ENCODE measurements around the gene S1PR4.
"Not testable (repeated sequence)": the region's sequence is repeated elsewhere in the genome, so short reads cannot be mapped to it uniquely, and the experiment has no call there.

Gene S1PR4

DNA sequence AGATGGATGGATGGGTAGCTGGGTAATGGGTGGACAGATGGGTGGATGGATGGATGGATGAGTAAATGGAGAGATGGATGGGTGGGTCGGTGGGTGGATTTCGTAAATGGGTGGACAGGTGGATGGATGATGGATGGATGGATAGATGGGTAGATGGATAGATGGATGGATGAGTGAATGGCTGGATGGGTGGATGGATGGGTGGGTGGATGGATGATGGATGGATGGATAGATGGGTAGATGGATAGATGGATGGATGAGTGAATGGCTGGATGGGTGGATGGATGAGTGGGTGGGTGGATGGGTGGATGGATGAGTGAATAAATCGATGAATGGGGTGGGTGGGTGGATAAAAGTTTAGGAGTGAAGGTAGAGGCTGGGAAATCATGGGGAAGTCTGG is 24.1 kb upstream of the S1PR4 start:
- not testable (repeated sequence) for H3K9me3 ChIP-seq (ENCODE audit: control insufficient read depth in 1 of 2, low read length in 2 of 2); H3K36me3 ChIP-seq (ENCODE audit: control insufficient read depth in 1 of 2, insufficient read depth in 2 of 2, low read length in 2 of 2); H3K4me3 ChIP-seq (ENCODE audit: low read depth in 1 of 2, low read length in 2 of 2); H3K4me1 ChIP-seq (ENCODE audit: control insufficient read depth in 1 of 2, insufficient read depth in 2 of 2, low read length in 2 of 2); H3K27me3 ChIP-seq (ENCODE audit: low read depth, low read length)
- peak overlapping the region; percentile 62 for H3K27ac ChIP-seq (ENCODE audit: low read length)

DNA sequence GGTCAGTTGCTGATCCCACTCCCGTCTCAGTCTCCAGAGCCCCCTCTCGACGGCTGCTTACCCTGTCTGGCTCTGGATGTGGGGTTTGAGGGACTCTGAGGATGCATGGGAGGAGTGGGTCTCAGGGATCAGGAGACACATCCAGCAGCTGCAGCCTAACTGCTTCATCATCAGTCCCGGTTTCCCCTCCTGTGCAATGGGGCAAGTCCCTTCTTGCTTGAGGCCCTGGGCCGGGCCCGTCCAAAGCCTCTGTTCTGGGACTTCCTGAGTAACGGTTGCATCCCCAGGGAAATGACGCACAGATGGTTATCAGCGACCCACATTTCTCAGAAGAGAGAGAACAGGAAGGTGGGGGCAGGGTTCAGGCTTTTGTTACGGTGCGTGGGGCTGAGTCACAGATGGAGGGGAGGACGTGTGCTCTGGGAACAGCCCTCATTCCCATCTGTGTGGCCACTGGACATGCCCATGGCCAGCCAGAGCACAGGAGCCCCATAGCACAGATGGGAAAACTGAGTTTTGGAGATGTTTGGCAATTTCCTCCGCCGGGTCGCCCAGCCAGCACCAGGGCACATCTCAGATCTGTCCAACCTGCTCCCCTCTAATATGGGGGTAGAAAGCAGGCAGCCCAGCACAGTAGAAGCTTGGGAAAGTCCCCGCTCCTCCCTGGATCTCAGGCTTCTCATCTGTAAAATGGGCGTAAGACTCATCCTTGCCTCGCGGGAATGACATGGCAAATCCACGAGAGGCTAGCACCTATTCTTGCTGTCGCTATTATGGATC is 23.4 kb upstream of the S1PR4 start:
- H3K4me3 ChIP-seq (ENCODE audit: low read depth in 1 of 2, low read length in 2 of 2): no peak overlapping the region
- H3K4me1 ChIP-seq (ENCODE audit: control insufficient read depth in 1 of 2, insufficient read depth in 2 of 2, low read length in 2 of 2): no peaks in the 10 kb centered on the region
- peaks cover 0 to 2% of the 10 kb centered on the region in 2 donors for H3K36me3 ChIP-seq (ENCODE audit: control insufficient read depth in 1 of 2, insufficient read depth in 2 of 2, low read length in 2 of 2)
- peak overlapping the region; percentile 62 for H3K27ac ChIP-seq (ENCODE audit: low read length)
- no peaks in the 10 kb centered on the region for H3K9me3 ChIP-seq (ENCODE audit: control insufficient read depth in 1 of 2, low read length in 2 of 2)
- H3K27me3 ChIP-seq (ENCODE audit: low read depth, low read length): no peaks in the 10 kb centered on the region

DNA sequence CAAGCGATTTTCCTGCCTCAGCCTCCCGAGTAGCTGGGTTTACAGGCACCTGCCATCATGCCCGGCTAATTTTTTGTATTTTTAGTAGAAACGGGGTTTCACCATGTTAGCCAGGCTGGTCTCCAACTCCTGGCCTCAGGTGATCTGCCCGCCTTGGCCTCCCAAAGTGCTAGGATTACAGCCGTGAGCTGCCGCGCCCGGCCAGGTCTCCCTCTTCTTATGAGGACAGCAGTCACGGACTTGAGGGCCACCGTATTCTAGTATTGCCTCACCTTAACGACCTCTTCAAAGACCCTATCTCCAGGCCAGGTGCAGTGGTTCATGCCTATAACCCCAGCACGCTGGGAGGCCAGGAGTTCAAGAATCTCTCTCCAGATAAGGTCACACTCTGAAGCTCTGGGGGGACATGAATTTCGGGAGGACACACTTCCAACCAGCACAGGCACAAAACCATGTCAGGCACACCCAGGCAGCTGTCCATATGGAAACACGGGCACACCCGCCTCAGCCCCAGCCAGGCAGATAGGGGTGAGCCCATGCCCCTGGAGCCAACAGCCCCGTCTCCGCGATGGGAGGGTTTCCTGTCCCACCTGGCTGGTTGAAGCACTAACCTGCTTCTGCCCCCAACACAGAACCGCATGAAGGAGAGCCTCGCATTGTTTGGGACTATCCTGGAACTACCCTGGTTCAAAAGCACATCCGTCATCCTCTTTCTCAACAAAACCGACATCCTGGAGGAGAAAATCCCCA is 21.3 kb upstream of the S1PR4 start:
- Histone ChIP-seq H3K27ac (ENCODE audit: low read length) (no peak overlapping the region), H3K4me1 (ENCODE audit: control insufficient read depth in 1 of 2, insufficient read depth in 2 of 2, low read length in 2 of 2) (no peaks in the 10 kb centered on the region), H3K9me3 (ENCODE audit: control insufficient read depth in 1 of 2, low read length in 2 of 2) (no peaks in the 10 kb centered on the region), H3K4me3 (ENCODE audit: low read depth in 1 of 2, low read length in 2 of 2) (no peak overlapping the region), H3K27me3 (ENCODE audit: low read depth, low read length) (no peaks in the 10 kb centered on the region), H3K36me3 (ENCODE audit: control insufficient read depth in 1 of 2, insufficient read depth in 2 of 2, low read length in 2 of 2) (peaks cover 0 to 4% of the 10 kb centered on the region in 2 donors)

DNA sequence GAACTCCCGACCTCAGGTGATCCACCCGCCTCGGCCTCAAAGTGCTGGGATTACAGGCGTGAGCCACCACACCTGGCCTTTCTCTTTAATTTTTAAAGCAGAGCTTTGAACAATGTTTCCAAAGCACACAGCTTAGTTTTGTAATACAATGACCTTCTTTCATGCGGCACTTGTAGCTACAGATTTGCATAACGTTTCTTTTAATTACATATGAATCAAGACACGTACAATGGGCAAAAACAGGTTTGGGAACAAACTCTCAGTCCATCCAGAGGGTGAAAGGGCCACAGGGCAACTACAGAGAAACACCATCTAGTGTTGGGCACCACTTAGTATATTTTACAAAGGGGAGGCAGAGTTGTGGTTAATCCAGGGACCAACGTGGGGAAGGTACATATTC is 19.0 kb upstream of the S1PR4 start:
- Histone ChIP-seq H3K36me3 (ENCODE audit: control insufficient read depth in 1 of 2, insufficient read depth in 2 of 2, low read length in 2 of 2) (peaks cover 0 to 4% of the 10 kb centered on the region in 2 donors), H3K4me1 (ENCODE audit: control insufficient read depth in 1 of 2, insufficient read depth in 2 of 2, low read length in 2 of 2) (no peaks in the 10 kb centered on the region), H3K4me3 (ENCODE audit: low read depth in 1 of 2, low read length in 2 of 2) (no peak overlapping the region), H3K9me3 (ENCODE audit: control insufficient read depth in 1 of 2, low read length in 2 of 2) (no peaks in the 10 kb centered on the region), H3K27me3 (ENCODE audit: low read depth, low read length) (no peaks in the 10 kb centered on the region), H3K27ac (ENCODE audit: low read length) (no peak overlapping the region)

DNA sequence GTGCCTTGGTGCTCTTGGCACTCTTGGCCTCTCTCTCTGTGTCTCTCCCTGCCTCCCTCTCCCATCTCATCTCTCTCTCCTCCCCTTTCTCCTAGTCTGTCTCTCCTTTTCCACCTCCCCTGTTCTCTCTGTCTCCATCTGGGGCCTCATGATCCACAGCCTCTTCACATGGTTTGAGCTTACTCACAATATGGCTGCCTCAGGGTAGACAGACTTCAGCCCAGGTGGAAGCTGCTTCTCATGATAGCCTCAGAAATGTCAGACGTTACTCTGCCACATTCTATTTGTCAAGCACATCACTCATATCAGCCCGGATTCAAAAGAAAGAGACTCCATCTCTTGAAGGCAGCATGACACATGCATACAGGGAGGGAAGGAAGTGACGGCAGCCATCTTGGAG is 18.4 kb upstream of the S1PR4 start:
- Histone ChIP-seq H3K27ac (ENCODE audit: low read length) (no peak overlapping the region), H3K36me3 (ENCODE audit: control insufficient read depth in 1 of 2, insufficient read depth in 2 of 2, low read length in 2 of 2) (peaks cover 0 to 4% of the 10 kb centered on the region in 2 donors), H3K27me3 (ENCODE audit: low read depth, low read length) (no peaks in the 10 kb centered on the region), H3K9me3 (ENCODE audit: control insufficient read depth in 1 of 2, low read length in 2 of 2) (no peaks in the 10 kb centered on the region), H3K4me1 (ENCODE audit: control insufficient read depth in 1 of 2, insufficient read depth in 2 of 2, low read length in 2 of 2) (no peaks in the 10 kb centered on the region), H3K4me3 (ENCODE audit: low read depth in 1 of 2, low read length in 2 of 2) (no peak overlapping the region)

DNA sequence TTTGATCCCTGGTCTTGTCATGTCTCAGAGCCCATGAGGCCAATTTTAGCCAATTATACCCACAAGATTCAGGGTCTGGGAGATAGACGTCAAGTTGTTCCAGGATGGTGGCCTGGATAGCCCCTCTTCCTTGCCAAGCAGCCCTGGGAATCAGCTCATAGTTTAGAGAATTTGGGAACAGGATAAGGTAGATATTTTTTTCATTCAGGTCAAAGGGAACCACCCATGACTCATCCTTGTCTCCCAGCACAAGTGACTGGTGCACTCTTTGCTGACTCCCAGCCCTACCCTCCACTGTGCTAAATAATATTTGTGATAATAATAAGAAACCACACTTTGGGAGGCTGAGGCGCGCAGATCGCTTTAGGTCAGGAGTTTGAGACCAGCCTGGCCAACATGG is 17.1 kb upstream of the S1PR4 start:
- Histone ChIP-seq H3K4me1 (ENCODE audit: control insufficient read depth in 1 of 2, insufficient read depth in 2 of 2, low read length in 2 of 2) (no peaks in the 10 kb centered on the region), H3K27me3 (ENCODE audit: low read depth, low read length) (no peaks in the 10 kb centered on the region), H3K4me3 (ENCODE audit: low read depth in 1 of 2, low read length in 2 of 2) (no peak overlapping the region), H3K36me3 (ENCODE audit: control insufficient read depth in 1 of 2, insufficient read depth in 2 of 2, low read length in 2 of 2) (peaks cover 0 to 4% of the 10 kb centered on the region in 2 donors), H3K9me3 (ENCODE audit: control insufficient read depth in 1 of 2, low read length in 2 of 2) (no peaks in the 10 kb centered on the region), H3K27ac (ENCODE audit: low read length) (no peak overlapping the region)

DNA sequence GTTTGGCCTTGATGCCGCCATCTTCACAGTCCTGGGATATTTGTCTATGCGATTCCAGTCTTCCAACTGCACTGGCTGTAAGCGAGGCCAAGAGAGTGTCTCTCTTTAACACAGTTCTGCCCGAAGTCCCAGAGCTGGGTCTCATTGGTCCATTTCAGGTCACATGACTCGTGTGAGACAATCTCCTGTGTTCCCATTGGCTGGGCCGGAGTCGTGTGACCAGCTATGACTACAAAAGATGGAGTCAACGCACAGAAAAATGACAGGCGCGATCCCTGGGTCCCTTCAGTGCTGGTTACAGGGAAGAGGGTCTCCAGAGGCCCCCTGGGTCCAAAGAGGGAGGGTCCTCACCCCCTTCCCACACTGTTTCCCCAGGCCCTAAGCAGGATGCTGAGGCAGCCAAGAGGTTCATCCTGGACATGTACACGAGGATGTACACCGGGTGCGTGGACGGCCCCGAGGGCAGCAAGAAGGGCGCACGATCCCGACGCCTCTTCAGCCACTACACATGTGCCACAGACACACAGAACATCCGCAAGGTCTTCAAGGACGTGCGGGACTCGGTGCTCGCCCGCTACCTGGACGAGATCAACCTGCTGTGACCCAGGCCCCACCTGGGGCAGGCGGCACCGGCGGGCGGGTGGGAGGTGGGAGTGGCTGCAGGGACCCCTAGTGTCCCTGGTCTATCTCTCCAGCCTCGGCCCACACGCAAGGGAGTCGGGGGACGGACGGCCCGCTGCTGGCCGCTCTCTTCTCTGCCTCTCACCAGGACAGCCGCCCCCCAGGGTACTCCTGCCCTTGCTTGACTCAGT is 15.9 kb upstream of the S1PR4 start:
- Histone ChIP-seq H3K36me3 (ENCODE audit: control insufficient read depth in 1 of 2, insufficient read depth in 2 of 2, low read length in 2 of 2) (peaks cover 0 to 4% of the 10 kb centered on the region in 2 donors), H3K9me3 (ENCODE audit: control insufficient read depth in 1 of 2, low read length in 2 of 2) (no peaks in the 10 kb centered on the region), H3K4me1 (ENCODE audit: control insufficient read depth in 1 of 2, insufficient read depth in 2 of 2, low read length in 2 of 2) (no peaks in the 10 kb centered on the region), H3K27ac (ENCODE audit: low read length) (no peak overlapping the region), H3K27me3 (ENCODE audit: low read depth, low read length) (no peaks in the 10 kb centered on the region), H3K4me3 (ENCODE audit: low read depth in 1 of 2, low read length in 2 of 2) (no peak overlapping the region)

DNA sequence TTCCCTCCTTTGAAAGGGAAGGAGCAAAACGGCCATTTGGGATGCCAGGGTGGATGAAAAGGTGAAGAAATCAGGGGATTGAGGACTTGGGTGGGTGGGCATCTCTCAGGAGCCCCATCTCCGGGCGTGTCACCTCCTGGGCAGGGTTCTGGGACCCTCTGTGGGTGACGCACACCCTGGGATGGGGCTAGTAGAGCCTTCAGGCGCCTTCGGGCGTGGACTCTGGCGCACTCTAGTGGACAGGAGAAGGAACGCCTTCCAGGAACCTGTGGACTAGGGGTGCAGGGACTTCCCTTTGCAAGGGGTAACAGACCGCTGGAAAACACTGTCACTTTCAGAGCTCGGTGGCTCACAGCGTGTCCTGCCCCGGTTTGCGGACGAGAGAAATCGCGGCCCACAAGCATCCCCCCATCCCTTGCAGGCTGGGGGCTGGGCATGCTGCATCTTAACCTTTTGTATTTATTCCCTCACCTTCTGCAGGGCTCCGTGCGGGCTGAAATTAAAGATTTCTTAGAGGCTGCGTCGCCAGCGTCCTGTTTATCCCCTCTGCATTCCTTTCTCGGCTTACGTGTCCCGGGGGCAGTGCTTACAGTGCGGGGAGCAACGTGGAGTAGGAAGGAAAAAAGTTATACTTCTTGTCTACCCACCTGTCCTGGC is 15.2 kb upstream of the S1PR4 start:
- H3K4me3 ChIP-seq (ENCODE audit: low read depth in 1 of 2, low read length in 2 of 2): no peak overlapping the region
- H3K4me1 ChIP-seq (ENCODE audit: control insufficient read depth in 1 of 2, insufficient read depth in 2 of 2, low read length in 2 of 2): no peaks in the 10 kb centered on the region
- H3K27me3 ChIP-seq (ENCODE audit: low read depth, low read length): no peaks in the 10 kb centered on the region
- H3K9me3 ChIP-seq (ENCODE audit: control insufficient read depth in 1 of 2, low read length in 2 of 2): no peaks in the 10 kb centered on the region
- peaks cover 0 to 4% of the 10 kb centered on the region in 2 donors for H3K36me3 ChIP-seq (ENCODE audit: control insufficient read depth in 1 of 2, insufficient read depth in 2 of 2, low read length in 2 of 2)
- no peak overlapping the region for H3K27ac ChIP-seq (ENCODE audit: low read length)

DNA sequence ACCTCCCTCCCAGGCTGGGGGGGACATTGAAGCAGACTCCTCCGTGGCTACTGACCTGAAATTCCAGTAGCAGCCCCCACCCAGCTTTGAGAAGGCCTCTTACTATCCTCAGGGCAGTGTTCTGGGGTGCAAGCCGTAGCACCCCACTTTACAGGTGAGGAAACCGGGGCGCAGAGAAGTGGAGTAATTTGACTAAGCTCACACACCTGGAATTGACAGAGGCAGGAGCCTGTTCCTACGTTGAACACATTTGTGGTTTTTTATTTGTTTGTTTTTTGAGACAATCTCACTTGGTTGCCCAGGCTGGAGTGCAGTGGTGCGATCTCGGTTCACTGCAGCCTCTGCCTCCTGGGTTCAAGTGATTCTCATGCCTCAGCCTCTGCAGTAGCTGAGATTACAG is 14.6 kb upstream of the S1PR4 start:
- H3K27ac ChIP-seq (ENCODE audit: low read length): no peak overlapping the region
- no peaks in the 10 kb centered on the region for H3K27me3 ChIP-seq (ENCODE audit: low read depth, low read length)
- no peaks in the 10 kb centered on the region for H3K4me1 ChIP-seq (ENCODE audit: control insufficient read depth in 1 of 2, insufficient read depth in 2 of 2, low read length in 2 of 2)
- no peaks in the 10 kb centered on the region for H3K9me3 ChIP-seq (ENCODE audit: control insufficient read depth in 1 of 2, low read length in 2 of 2)
- no peak overlapping the region for H3K4me3 ChIP-seq (ENCODE audit: low read depth in 1 of 2, low read length in 2 of 2)
- H3K36me3 ChIP-seq (ENCODE audit: control insufficient read depth in 1 of 2, insufficient read depth in 2 of 2, low read length in 2 of 2): peaks cover 0 to 4% of the 10 kb centered on the region in 2 donors

DNA sequence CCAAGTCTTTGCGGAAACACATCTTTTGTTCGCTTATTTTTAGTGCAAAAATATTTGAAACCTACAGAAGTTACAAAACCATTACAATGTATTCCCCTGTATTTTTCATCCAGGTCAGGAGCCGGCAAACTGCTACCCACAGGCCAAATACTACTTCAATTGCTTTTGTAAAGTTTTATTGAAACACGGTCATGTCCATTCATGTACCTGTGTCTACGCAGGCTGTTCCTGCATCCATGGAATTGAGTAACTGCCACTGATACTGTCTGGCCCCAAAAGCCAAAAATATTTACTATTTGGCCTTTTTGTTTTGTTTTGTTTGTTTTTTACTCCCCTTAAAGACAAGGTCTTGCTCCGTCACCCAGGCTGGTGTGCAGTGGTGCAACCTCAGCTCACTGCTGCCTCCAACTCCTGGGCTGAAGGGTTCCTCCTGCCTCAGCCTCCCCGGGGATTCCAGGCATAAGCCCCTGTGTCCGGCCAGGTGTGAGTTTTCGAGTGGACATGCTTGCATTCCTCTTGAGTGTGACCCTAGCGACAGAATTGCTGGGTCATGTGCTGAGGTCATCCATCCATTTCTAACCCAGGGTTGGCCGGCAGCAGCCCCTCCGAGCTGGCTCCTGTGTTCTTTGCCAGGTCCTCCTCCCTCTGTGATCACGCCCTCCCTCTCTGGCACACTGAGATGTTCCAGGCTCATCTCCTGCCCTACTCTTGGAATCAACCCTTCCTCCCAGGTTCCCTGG is 10.9 kb upstream of the S1PR4 start:
- Histone ChIP-seq H3K9me3 (ENCODE audit: control insufficient read depth in 1 of 2, low read length in 2 of 2) (no peaks in the 10 kb centered on the region), H3K4me1 (ENCODE audit: control insufficient read depth in 1 of 2, insufficient read depth in 2 of 2, low read length in 2 of 2) (no peaks in the 10 kb centered on the region), H3K36me3 (ENCODE audit: control insufficient read depth in 1 of 2, insufficient read depth in 2 of 2, low read length in 2 of 2) (no peaks in the 10 kb centered on the region), H3K4me3 (ENCODE audit: low read depth in 1 of 2, low read length in 2 of 2) (no peak overlapping the region), H3K27me3 (ENCODE audit: low read depth, low read length) (no peaks in the 10 kb centered on the region), H3K27ac (ENCODE audit: low read length) (no peak overlapping the region)
